GM10266 (cell line): ENCODE data around the gene STK38.

Experiments
- DNase-seq: peaks from one replicate; pipeline ENCODE4 v3.0.0; 2012; ENCODE audit errors: extremely low spot score
- TF ChIP-seq, protein P1 (sequence below): IDR thresholded peaks from 2 replicates; pipeline ENCODE4 v1.5.1; 2012; ENCODE audit warnings: mild to moderate bottlenecking, low read depth; ENCODE audit not compliant: control insufficient read depth, insufficient read depth; ENCODE audit errors: missing control alignments

The STK38 gene

DNA sequence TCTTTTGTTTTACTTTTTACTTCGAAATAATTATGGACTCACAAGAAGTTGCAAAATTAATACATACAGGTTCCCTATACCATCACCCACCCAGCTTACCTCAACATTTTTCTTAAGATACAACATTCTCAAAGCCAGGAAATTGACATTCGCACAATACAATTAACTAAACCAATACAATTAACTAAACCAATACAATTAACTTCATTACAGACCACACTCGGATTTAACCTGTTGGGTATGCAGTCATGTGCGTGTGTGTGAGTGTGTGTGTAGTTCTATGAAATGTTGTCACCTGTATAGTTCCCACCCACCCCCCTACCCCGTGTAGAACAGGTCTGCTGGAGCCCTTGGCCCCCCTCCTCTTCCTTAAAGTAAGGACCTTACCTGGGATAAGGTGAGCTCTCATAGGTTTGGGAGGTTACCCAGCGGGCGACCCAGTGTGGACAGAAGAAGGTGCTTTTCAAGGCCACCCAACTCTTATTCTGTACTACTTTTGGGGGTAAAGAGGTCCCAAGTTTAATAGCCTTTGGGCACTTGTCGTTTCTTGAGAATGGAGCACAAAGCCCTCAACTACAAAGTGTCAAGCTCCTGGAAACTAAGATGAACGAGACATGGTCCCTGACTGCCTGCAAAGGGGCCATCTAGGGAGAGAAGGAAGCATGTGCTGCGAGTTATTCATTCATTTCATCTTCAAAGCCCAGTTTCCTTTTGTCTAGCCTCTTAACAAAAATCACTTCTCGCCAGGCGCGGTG lies 544 bp upstream of the STK38 start:
- no peak for DNase-seq
- TF ChIP-seq, protein P1, sequence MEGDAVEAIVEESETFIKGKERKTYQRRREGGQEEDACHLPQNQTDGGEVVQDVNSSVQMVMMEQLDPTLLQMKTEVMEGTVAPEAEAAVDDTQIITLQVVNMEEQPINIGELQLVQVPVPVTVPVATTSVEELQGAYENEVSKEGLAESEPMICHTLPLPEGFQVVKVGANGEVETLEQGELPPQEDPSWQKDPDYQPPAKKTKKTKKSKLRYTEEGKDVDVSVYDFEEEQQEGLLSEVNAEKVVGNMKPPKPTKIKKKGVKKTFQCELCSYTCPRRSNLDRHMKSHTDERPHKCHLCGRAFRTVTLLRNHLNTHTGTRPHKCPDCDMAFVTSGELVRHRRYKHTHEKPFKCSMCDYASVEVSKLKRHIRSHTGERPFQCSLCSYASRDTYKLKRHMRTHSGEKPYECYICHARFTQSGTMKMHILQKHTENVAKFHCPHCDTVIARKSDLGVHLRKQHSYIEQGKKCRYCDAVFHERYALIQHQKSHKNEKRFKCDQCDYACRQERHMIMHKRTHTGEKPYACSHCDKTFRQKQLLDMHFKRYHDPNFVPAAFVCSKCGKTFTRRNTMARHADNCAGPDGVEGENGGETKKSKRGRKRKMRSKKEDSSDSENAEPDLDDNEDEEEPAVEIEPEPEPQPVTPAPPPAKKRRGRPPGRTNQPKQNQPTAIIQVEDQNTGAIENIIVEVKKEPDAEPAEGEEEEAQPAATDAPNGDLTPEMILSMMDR: no peak

DNA sequence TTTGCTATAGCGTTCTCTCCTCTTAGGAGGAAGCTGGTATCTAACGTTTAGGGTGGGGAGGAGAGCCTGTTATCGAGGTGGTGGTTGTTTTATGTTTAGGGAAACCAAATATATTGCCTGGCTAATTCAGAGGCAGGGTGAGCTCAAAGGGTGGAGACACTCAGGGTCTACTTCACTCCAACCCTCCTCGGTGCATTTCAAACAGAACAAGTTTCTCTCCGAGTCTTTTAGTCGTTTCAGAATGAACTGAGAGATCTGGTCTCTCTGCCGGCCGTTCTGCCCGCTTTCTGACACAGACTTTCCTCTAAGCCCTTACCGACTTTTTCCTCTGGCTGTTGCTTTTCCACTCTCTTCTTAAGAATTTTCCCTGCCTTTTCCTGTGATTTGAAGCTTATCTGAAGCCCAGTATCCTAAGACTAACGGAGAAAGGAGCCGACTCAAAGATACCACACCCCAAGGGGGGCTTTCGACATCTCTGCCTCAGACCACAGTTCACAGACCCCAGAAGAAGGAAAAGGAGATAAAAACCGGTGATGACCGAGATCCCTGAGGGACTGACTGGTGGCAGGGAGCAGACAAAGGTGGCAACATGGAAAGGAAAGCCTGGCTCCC lies 865 bp downstream of the STK38 start:
- TF ChIP-seq, protein P1: no peak
- peak; percentile 19 for DNase-seq

DNA sequence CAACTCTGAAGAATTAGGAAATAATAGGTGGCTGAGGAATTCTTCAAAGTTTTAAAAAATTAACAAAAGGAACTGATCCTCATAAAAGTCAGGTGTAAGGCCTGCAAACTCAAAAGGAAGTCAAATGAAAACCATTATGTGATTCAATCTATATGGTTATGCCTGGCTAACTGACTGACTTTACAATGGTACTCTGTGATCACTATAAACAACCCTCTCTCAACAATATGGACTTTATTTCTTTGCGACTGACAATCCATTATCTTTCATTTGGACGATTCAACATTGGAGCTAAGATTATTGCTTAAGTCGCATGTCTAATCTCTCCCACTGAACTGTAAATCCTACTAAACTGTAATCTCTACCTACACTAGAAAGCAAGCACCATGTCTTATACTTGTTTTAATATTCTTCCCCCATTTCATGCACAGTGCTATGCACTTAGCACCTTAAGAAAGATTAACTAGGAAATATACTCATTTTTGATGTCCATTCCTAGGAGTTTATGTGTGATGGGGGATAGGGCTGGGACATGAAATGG lies 1.4 kb downstream of the STK38 start:
- TF ChIP-seq, protein P1: no peak
- DNase-seq: no peak

DNA sequence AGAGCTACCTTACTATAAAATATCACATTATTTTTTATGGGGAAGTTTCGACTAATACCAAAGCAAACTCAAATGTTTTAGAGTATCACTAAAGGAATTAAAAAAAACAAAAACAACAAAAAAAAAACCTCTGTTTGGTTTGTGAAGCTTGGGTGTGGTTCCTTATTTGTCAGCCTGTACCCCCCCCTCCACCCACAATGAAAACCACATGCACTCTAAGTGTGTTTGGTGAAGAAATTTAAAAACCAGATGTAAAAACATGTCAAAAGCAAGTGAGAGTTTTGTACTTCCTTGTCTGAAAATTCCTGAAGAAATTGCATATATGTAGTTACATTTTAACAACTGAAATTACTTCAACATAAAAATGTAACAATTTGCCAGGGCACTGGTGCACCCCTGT lies 3.1 kb downstream of the STK38 start:
- DNase-seq: peak; percentile 19
- TF ChIP-seq, protein P1: no peak

DNA sequence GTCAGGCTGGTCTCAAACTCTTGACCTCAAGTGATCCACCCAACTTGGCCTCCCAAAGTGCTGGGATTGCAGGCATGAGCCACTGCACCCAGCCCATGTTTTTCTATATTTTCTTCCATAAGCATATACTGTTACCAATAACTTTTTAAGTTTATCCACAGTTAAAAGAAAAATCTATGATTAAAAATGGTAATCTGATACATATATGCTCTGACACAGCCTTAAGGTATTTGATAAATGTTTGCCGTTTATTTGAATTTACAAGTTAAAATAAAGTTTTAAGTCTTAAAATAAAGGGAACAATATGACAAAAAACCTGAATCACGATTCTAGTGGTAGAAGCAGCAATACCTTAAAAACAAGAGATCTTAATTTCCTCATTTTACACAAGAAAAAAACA lies 5.2 kb downstream of the STK38 start:
- DNase-seq: no peak
- TF ChIP-seq, protein P1: no peak

DNA sequence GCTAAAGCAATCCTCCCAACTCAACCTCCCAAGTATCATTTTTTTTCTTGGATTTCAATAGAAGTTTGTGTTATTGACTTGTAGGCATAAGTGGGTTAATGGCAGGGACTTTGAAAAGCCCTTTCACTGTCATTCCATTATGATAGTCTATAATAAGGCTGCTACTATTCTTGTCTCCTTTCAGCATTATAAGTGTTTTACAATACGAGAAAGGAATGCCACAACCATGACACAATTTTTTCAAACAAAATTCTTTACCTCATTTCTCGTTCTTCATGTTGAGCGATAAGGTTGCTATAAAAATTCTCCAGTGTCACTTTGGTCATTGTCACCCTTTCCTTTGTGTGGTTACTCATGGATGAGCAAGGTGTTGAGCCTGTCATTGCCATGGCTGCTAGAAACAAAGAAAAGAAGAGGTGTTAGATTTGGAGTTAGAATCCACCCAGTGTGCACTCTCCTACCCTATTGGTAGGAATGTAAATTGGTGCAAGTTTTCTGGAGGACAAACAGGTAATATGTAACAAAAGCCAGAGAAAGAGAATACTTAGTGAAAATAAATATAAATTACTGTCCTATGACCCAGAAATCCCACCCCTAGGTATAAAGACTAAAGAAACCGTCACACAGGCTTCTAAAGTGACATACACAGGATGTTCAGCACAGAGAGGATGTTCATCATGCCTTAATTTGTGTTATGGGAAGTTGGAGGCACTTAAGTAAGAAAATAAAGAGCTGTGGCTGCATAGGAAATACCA lies 7.3 kb downstream of the STK38 start:
- TF ChIP-seq, protein P1: no peak
- no peak for DNase-seq
